K562 (cell line): ENCODE data around the gene BMP8B. TPM values are rescaled to one million over a fixed set of nuclear protein-coding genes. Genes with fewer than 3 reads are reported as not detected.

Experiments
- ATAC-seq: fragments of 200-7000 bp; cut with Tn5 transposase; 3 replicates; pipeline ENCODE4 v1.9.1; 2020; ENCODE audit warnings: moderate library complexity
- BruUV-seq: library from RNA; stranded (reverse); fragments of 400-500 nt; replicated peaks from 2 replicates; lab custom pipeline; 2021; lab: Mats Ljungman, UMichigan
- CTCF ChIA-PET: fragments of 300-600 bp; formaldehyde crosslinking; extraction: SDS; loops from one replicate; lab custom pipeline; 2021; ENCODE audit warnings: low intra/inter-chr PET ratio; lab: Yijun Ruan, JAX
- POLR2A ChIA-PET: fragments of 300-600, 350-650 bp; sonication (Branson Sonifier 250); formaldehyde crosslinking; extraction: SDS; loops from one replicate; lab custom pipeline; 2021; ENCODE audit warnings: antibody characterized with exemption, inconsistent platforms; lab: Yijun Ruan, JAX
- DNase-seq, 4 experiments: peaks; one replicate each; pipeline versions ENCODE4 v3.0.0 to v3.0.0-alpha.2; 2011 to 2018; ENCODE audit warnings: low spot score in 3 of 4, mixed read lengths in 3 of 4; ENCODE audit errors: extremely low read depth in 1 of 4
- FAIRE-seq: peaks from 2 replicates; lab custom pipeline; 2011; peaks lifted over from hg19 to GRCh38; lab: Jason Lieb, UNC
- H2AFZ ChIP-seq: 2 replicates; pipeline ENCODE4 v1.6.0; 2011; ENCODE audit warnings: low read depth, low read length, control low read depth, inconsistent platforms
- H3K27ac ChIP-seq: fragments of 200-600 bp; 3 replicates; pipeline ENCODE4 v1.8.0; 2011; ENCODE audit warnings: low read depth, mild to moderate bottlenecking, control low read depth, inconsistent platforms, low read length, moderate library complexity, mixed read lengths; ENCODE audit errors: extremely low read depth
- H3K27me3 ChIP-seq, 2 experiments: fragments of 300-600 bp in 1 of 2; 2 replicates in 1 of 2; 3 replicates in 1 of 2; pipeline versions ENCODE4 v1.6.0 to v1.8.0; 2011; ENCODE audit warnings: inconsistent platforms in 2 of 2, low read length in 2 of 2, mild to moderate bottlenecking in 1 of 2, mixed read lengths in 1 of 2, moderate library complexity in 1 of 2; ENCODE audit not compliant: control insufficient read depth in 2 of 2, insufficient read depth in 2 of 2
- H3K36me3 ChIP-seq: fragments of 300-600 bp; 3 replicates; pipeline ENCODE4 v1.8.0; 2011; ENCODE audit warnings: mild to moderate bottlenecking, low read length, inconsistent platforms; ENCODE audit not compliant: control insufficient read depth, insufficient read depth
- H3K4me1 ChIP-seq, 2 experiments: fragments of 200-600 bp in 1 of 2; replicated peaks in 1 of 2; 2 replicates in 1 of 2; 3 replicates in 1 of 2; pipeline versions ENCODE4 v1.5.1 to v1.8.0; 2011; ENCODE audit warnings: inconsistent platforms in 2 of 2, low read length in 2 of 2, mild to moderate bottlenecking in 1 of 2, mixed read lengths in 1 of 2, moderate library complexity in 1 of 2; ENCODE audit not compliant: control insufficient read depth in 2 of 2, insufficient read depth in 2 of 2
- H3K4me2 ChIP-seq: 2 replicates; pipeline ENCODE4 v1.6.1; 2011; ENCODE audit warnings: low read length, control low read depth, inconsistent platforms, mixed read lengths; ENCODE audit not compliant: insufficient read depth
- H3K4me3 ChIP-seq: fragments of 200-600 bp; sonication (generic), shearing (Covaris generic); 2 replicates; pipeline ENCODE4 v1.5.1; 2016; ENCODE audit warnings: control low read depth, inconsistent platforms
- H3K79me2 ChIP-seq: fragments of 200-600 bp; 3 replicates; pipeline ENCODE4 v1.8.0; 2011; ENCODE audit warnings: low read length, inconsistent platforms; ENCODE audit not compliant: control insufficient read depth, insufficient read depth
- H3K9ac ChIP-seq, 2 experiments: 2 replicates each; pipeline versions ENCODE4 v1.6.0 to v1.6.1; 2011; ENCODE audit warnings: low read depth in 2 of 2, low read length in 2 of 2, control low read depth in 1 of 2, inconsistent platforms in 1 of 2, mild to moderate bottlenecking in 1 of 2, mixed read lengths in 1 of 2; ENCODE audit not compliant: insufficient read depth in 1 of 2
- H3K9me1 ChIP-seq: one replicate; pipeline ENCODE4 v1.6.0; 2011; ENCODE audit warnings: inconsistent platforms, mild to moderate bottlenecking, low read length, moderate library complexity; ENCODE audit not compliant: control insufficient read depth, insufficient read depth
- H3K9me3 ChIP-seq: replicated peaks from 2 replicates; pipeline ENCODE4 v1.5.1; 2011; ENCODE audit warnings: low read depth, low read length, inconsistent platforms; ENCODE audit not compliant: control insufficient read depth, insufficient read depth
- H4K20me1 ChIP-seq: replicated peaks from 2 replicates; pipeline ENCODE4 v1.6.1; 2011; ENCODE audit warnings: low read length, inconsistent platforms, mixed read lengths; ENCODE audit not compliant: control insufficient read depth, insufficient read depth
- CBX5 ChIP-seq: IDR thresholded peaks from 2 replicates; pipeline ENCODE4 v1.6.1; 2014; ENCODE audit warnings: low read depth, borderline replicate concordance
- CHD1 ChIP-seq: fragments of 200-600 bp; sonication (generic); IDR thresholded peaks from one replicate; pipeline ENCODE4 v1.6.1; 2012; ENCODE audit warnings: mild to moderate bottlenecking, moderate library complexity, low read length, inconsistent platforms
- HMG20B ChIP-seq: fragments of 250-450 bp; sonication (Bioruptor Pico); IDR thresholded peaks from 2 replicates; pipeline ENCODE4 v1.5.0; 2021; ENCODE audit warnings: mild to moderate bottlenecking
- IRF2 ChIP-seq: sonication (generic); formaldehyde crosslinking; IDR thresholded peaks from 2 replicates; pipeline ENCODE4 v1.8.1; 2022; ENCODE audit warnings: mild to moderate bottlenecking, missing genetic modification reagents
- LCOR ChIP-seq: sonication (generic); formaldehyde crosslinking; IDR thresholded peaks from 2 replicates; pipeline ENCODE4 v1.8.0; 2022; ENCODE audit warnings: mild to moderate bottlenecking, missing genetic modification reagents
- MYBL2 ChIP-seq, 2 experiments: fragments of 450-650 bp in 1 of 2; sonication (generic) in 1 of 2; formaldehyde crosslinking in 1 of 2; IDR thresholded peaks; 2 replicates each; pipeline versions ENCODE4 v1.6.1 to v1.8.1; 2017 to 2022; ENCODE audit warnings: borderline replicate concordance in 1 of 2, inconsistent platforms in 1 of 2, low read depth in 1 of 2, mild to moderate bottlenecking in 1 of 2, missing genetic modification reagents in 1 of 2, moderate library complexity in 1 of 2
- POLR3G ChIP-seq: IDR thresholded peaks from 2 replicates; pipeline ENCODE4 v1.6.1; 2011; ENCODE audit not compliant: insufficient read length, insufficient replicate concordance; ENCODE audit errors: extremely low read depth
- TARDBP ChIP-seq: fragments of 450-650 bp; IDR thresholded peaks from 2 replicates; pipeline ENCODE4 v1.6.1; 2016
- WGBS: fragments of 100-300 bp; shearing (Covaris generic); methylation state at CpG from one replicate; pipeline ENCODE4 v1.1.6; 2016; ENCODE audit warnings: low coverage, mixed read lengths; ENCODE audit not compliant: insufficient coverage; ENCODE audit errors: missing lambda C conversion rate; 5-methylcytosine and 5-hydroxymethylcytosine counted together
- in situ Hi-C: fragments of 300-500 bp; cut with MboI; formaldehyde crosslinking; loops from 4 replicates; pipeline ENCODE4 v1.15.0; 2018; ENCODE audit warnings: inconsistent platforms, mixed read lengths
- intact Hi-C: fragments of 100-400 bp; cut with micrococcal nuclease; formaldehyde crosslinking; loops from 2 replicates; pipeline ENCODE4 v1.14.2; 2022
- polyA plus RNA-seq, 8 experiments: library from polyadenylated mRNA; depleted of rRNA in 4 of 8; stranded (reverse) in 5 of 8; unstranded in 3 of 8; fragments of >200 nt; fragmentation: Nextera tagmentation in 2 of 8; fragmentation: Illumina TruSeq in 1 of 8; extraction: Ambion mirVana in 2 of 8; extraction: Trizol in 1 of 8; gene quantifications; 2 replicates each; pipeline versions ENCODE4 v1.2.1 to v1.2.3, GENCODE V29; 2011 to 2014; ENCODE audit warnings: inconsistent platforms in 1 of 8, missing spikeins in 1 of 8
- total RNA-seq, 7 experiments: library from RNA; depleted of rRNA in 6 of 7; stranded (reverse); fragments of >200 nt in 6 of 7; fragmentation: Illumina TruSeq in 2 of 7; extraction: Trizol in 2 of 7; gene quantifications; 2 replicates each; pipeline versions ENCODE4 v1.2.1 to v1.2.3, GENCODE V29; 2011 to 2021; ENCODE audit warnings: low replicate concordance in 1 of 7
- TF ChIP-seq, protein P1 (sequence below): sonication (generic); formaldehyde crosslinking; IDR thresholded peaks from 2 replicates; pipeline ENCODE4 v1.8.0; 2022; ENCODE audit warnings: mild to moderate bottlenecking, missing genetic modification reagents
- TF ChIP-seq, protein P2 (sequence below): fragments of 250-450 bp; sonication (Bioruptor Pico); IDR thresholded peaks from 2 replicates; pipeline ENCODE4 v1.8.0; 2022; ENCODE audit warnings: moderate library complexity, mild to moderate bottlenecking, inconsistent platforms
- TF ChIP-seq, protein P3 (sequence below): fragments of 450-650 bp; formaldehyde crosslinking; IDR thresholded peaks from 2 replicates; pipeline ENCODE4 v1.4.0; 2022; ENCODE audit warnings: missing genetic modification characterization
- TF ChIP-seq, protein P4 (sequence below): fragments of 450-650 bp; IDR thresholded peaks from 2 replicates; pipeline ENCODE4 v1.6.1; 2017; ENCODE audit warnings: mild to moderate bottlenecking, moderate library complexity
- TF ChIP-seq, protein P5 (sequence below): fragments of 450-650 bp; formaldehyde crosslinking; IDR thresholded peaks from 2 replicates; pipeline ENCODE4 v1.4.0; 2020; ENCODE audit warnings: mild to moderate bottlenecking, moderate library complexity

The BMP8B gene
- total and polyA plus RNA-seq, 9 of the 15 experiments (the other 6 are each of a cell fraction or from before 2014, with no cell fraction given) = 0.03 to 0.33 (median 0.14) TPM

DNA sequence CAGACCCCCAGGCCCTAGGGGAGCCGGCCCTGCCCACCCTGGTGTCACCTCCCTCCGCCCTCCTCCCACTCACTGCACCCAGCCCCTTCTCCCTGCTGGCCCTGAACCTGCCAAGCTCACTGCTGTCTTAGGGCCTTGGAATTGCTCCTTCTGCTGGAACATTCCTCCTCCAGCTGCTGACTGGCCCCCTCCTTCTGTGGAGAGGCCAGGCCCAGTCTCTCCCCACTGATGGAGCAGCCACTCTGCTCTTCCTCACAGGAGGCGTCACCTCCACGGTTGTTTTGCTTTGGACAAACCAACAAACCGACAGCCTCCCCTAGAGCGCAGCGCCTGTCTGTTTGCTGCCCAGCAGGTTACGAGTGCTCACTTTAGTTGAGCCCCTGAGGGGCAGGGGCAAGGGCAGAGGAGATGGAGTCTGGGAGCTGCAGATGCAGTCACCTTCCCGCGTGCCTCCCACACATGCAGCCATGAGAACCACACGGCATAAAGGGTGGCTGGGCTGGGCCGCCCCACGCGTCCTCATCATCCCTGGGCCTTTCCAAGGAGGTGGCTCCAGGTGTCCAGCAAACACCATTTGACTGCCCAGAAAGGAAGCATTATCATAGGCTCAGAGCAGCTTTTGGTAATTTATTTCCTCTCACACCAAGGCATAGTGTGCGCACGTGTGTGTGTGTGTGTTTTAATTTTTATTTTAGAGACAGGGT, 27.0 kb downstream of the BMP8B start:
- no TSS peak for BruUV-seq
- POLR2A ChIA-PET = interaction anchor here (1.2 to 1.3 kb wide), 2 partner anchors 23 to 51 kb away, joined by 3 to 4 read pairs; partner anchors contain the start of gene PPIE
- no peaks in the 10 kb centered on the region for H3K9me3 ChIP-seq

More for the DNA sequence above, 27.0 kb downstream of the BMP8B start:
- WGBS = 60% methylated on average over 16 of the region's 16 CpGs
- no peaks in the 10 kb centered on the region for H3K79me2 ChIP-seq
- no peak for DNase-seq
- TF ChIP-seq CHD1 (no peak), HMG20B (CRISPR knock-in tag) (no peak), POLR3G (no peak), LCOR (CRISPR knock-in tag) (no peak), IRF2 (no peak), MYBL2 (IDR thresholded peaks at IDR 0.05; ENCODE audit: low read depth) (no peak), MYBL2 (CRISPR knock-in tag; IDR thresholded peaks at IDR 0.05; ENCODE audit: borderline replicate concordance) (no peak), CBX5 (no peak), TARDBP (no peak)
- TF ChIP-seq, protein P1, sequence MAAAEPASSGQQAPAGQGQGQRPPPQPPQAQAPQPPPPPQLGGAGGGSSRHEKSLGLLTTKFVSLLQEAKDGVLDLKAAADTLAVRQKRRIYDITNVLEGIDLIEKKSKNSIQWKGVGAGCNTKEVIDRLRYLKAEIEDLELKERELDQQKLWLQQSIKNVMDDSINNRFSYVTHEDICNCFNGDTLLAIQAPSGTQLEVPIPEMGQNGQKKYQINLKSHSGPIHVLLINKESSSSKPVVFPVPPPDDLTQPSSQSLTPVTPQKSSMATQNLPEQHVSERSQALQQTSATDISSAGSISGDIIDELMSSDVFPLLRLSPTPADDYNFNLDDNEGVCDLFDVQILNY (CRISPR knock-in tag) = no peak
- TF ChIP-seq, protein P2, sequence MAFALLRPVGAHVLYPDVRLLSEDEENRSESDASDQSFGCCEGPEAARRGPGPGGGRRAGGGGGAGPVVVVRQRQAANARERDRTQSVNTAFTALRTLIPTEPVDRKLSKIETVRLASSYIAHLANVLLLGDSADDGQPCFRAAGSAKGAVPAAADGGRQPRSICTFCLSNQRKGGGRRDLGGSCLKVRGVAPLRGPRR (CRISPR knock-in tag) = no peak
- TF ChIP-seq, protein P3, sequence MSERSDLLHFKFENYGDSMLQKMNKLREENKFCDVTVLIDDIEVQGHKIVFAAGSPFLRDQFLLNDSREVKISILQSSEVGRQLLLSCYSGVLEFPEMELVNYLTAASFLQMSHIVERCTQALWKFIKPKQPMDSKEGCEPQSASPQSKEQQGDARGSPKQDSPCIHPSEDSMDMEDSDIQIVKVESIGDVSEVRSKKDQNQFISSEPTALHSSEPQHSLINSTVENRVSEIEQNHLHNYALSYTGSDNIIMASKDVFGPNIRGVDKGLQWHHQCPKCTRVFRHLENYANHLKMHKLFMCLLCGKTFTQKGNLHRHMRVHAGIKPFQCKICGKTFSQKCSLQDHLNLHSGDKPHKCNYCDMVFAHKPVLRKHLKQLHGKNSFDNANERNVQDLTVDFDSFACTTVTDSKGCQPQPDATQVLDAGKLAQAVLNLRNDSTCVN (CRISPR knock-in tag) = no peak
- TF ChIP-seq, protein P4, sequence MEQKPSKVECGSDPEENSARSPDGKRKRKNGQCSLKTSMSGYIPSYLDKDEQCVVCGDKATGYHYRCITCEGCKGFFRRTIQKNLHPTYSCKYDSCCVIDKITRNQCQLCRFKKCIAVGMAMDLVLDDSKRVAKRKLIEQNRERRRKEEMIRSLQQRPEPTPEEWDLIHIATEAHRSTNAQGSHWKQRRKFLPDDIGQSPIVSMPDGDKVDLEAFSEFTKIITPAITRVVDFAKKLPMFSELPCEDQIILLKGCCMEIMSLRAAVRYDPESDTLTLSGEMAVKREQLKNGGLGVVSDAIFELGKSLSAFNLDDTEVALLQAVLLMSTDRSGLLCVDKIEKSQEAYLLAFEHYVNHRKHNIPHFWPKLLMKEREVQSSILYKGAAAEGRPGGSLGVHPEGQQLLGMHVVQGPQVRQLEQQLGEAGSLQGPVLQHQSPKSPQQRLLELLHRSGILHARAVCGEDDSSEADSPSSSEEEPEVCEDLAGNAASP = no peak
- TF ChIP-seq, protein P5, sequence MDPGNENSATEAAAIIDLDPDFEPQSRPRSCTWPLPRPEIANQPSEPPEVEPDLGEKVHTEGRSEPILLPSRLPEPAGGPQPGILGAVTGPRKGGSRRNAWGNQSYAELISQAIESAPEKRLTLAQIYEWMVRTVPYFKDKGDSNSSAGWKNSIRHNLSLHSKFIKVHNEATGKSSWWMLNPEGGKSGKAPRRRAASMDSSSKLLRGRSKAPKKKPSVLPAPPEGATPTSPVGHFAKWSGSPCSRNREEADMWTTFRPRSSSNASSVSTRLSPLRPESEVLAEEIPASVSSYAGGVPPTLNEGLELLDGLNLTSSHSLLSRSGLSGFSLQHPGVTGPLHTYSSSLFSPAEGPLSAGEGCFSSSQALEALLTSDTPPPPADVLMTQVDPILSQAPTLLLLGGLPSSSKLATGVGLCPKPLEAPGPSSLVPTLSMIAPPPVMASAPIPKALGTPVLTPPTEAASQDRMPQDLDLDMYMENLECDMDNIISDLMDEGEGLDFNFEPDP = no peak
- TF ChIP-seq, all 486 proteins: peak for 0
- no peak for FAIRE-seq
- intact Hi-C loops (loop anchor here (5.0 kb wide), 1 partner anchor 239 kb away; no protein-coding TSS in a partner anchor), in situ Hi-C loops (loop anchor here (5.0 kb wide), 1 partner anchor 239 kb away; no protein-coding TSS in a partner anchor)
- H3K9me1 ChIP-seq = no peaks in the 10 kb centered on the region
- no peaks in the 10 kb centered on the region for H3K27me3 ChIP-seq
- H3K4me2 ChIP-seq = no peak overlapping the region
- CTCF ChIA-PET = no interaction called here
- no peak overlapping the region for H2AFZ ChIP-seq
- ATAC-seq = no peak
- no peak overlapping the region for H3K4me3 ChIP-seq
- H3K4me1 ChIP-seq = peaks cover 3 to 18% of the 10 kb centered on the region in 2 experiments; a peak in 3 of 5 replicates
- H3K9ac ChIP-seq = 0 out of 4 replicates have a peak overlapping the region, but pooled peaks of 1 of the 2 experiments have one; percentile 6
- H3K36me3 ChIP-seq = peaks cover 17% of the 10 kb centered on the region; the same call in 2 of the 3 replicates
- H4K20me1 ChIP-seq = no peaks in the 10 kb centered on the region; the same call in 1 of the 2 replicates
- no peak overlapping the region for H3K27ac ChIP-seq
